Stimulated activated CD8-positive, alpha-beta memory T cell treated with anti-CD3 and anti-CD28 coated beads, Interleukin-4, amount 100 ng/mL, for 48 hours (primary cell): Measurements from ENCODE around the gene DISP2.

Experiments
- DNase-seq: peaks from one replicate; pipeline ENCODE4 v3.0.0-alpha.2; 2020

The DISP2 gene

GRCh38 chr15:40392986-40393948 is 35.2 kb downstream of the DISP2 start:
- DNase-seq, result no peak

- no peak for DNase-seq
Observed at GRCh38 chr15:40397688-40398412, 39.8 kb downstream of the DISP2 start.

GRCh38 chr15:40398413-40398873 is 40.4 kb downstream of the DISP2 start:
- DNase-seq, result no peak

GRCh38 chr15:40399370-40399769 is 41.4 kb downstream of the DISP2 start:
- no peak for DNase-seq

- DNase-seq, result peak; percentile 93
Observed at GRCh38 chr15:40405501-40406381, 47.7 kb downstream of the DISP2 start, which contains the start of gene IVD. TSS of gene IVD (plus strand) at chr15:40405795. CDS start at chr15:40405828, 33 bp downstream.

GRCh38 chr15:40407330-40407990 is 49.4 kb downstream of the DISP2 start:
- DNase-seq, result no peak

GRCh38 chr15:40409366-40409765 is 51.3 kb downstream of the DISP2 start:
- DNase-seq, result no peak

GRCh38 chr15:40410476-40410875 is 52.5 kb downstream of the DISP2 start:
- no peak for DNase-seq

- DNase-seq, result no peak
Observed at GRCh38 chr15:40412095-40412759, 54.2 kb downstream of the DISP2 start.

GRCh38 chr15:40413036-40413435 is 55.0 kb downstream of the DISP2 start:
- no peak for DNase-seq

- no peak for DNase-seq
Observed at GRCh38 chr15:40414816-40415215, 56.8 kb downstream of the DISP2 start.

- no peak for DNase-seq
Observed at GRCh38 chr15:40415226-40415625, 57.2 kb downstream of the DISP2 start.

- no peak for DNase-seq
Observed at GRCh38 chr15:40416056-40416455, 58.0 kb downstream of the DISP2 start.

GRCh38 chr15:40418126-40418525 is 60.1 kb downstream of the DISP2 start:
- DNase-seq, result no peak

GRCh38 chr15:40420071-40420713 is 62.2 kb downstream of the DISP2 start:
- no peak for DNase-seq

- no peak for DNase-seq
Observed at GRCh38 chr15:40420793-40421192, 62.8 kb downstream of the DISP2 start.

- peak; percentile 91 for DNase-seq
Observed at GRCh38 chr15:40421246-40422157, 63.5 kb downstream of the DISP2 start.

GRCh38 chr15:40424483-40425115 is 66.6 kb downstream of the DISP2 start:
- no peak for DNase-seq

GRCh38 chr15:40425681-40426080 is 67.7 kb downstream of the DISP2 start:
- DNase-seq, result no peak
